Glomerular visceral epithelial cell (primary cell): ENCODE measurements around the gene SLC39A1.

Source experiments
- DNase-seq: peaks from one replicate; pipeline ENCODE4 v3.0.0-alpha.2; 2016; ENCODE audit errors: extremely low spot score

SLC39A1 gene

GRCh38 chr1:153976819-153977249 lies 13.5 kb upstream of the SLC39A1 start:
- DNase-seq, result no peak

GRCh38 chr1:153973525-153973924 lies 10.2 kb upstream of the SLC39A1 start:
- DNase-seq, result no peak

- no peak for DNase-seq
Measured at GRCh38 chr1:153973071-153973470, 9.7 kb upstream of the SLC39A1 start.

GRCh38 chr1:153970346-153970745 lies 7.0 kb upstream of the SLC39A1 start:
- DNase-seq, result no peak

GRCh38 chr1:153968972-153969371 lies 5.6 kb upstream of the SLC39A1 start:
- DNase-seq, result no peak

- no peak for DNase-seq
Measured at GRCh38 chr1:153968408-153968807, 5.1 kb upstream of the SLC39A1 start.

GRCh38 chr1:153968000-153968363 lies 4.6 kb upstream of the SLC39A1 start:
- DNase-seq, result no peak

GRCh38 chr1:153967107-153967999 lies 4.0 kb upstream of the SLC39A1 start, which contains the start of gene CREB3L4:
Gene CREB3L4 (plus strand): TSS chr1:153967902. CDS start chr1:153968526, 624 bp downstream.
- peak; percentile 96 for DNase-seq

GRCh38 chr1:153963850-153964331 lies 554 bp upstream of the SLC39A1 start:
- DNase-seq, result peak; percentile 82

- peak; percentile 70 for DNase-seq
Measured at GRCh38 chr1:153962088-153963029, 978 bp downstream of the SLC39A1 start.

GRCh38 chr1:153961421-153961820 lies 1.9 kb downstream of the SLC39A1 start:
- DNase-seq, result no peak

GRCh38 chr1:153960206-153960605 lies 3.1 kb downstream of the SLC39A1 start:
- DNase-seq, result no peak

- no peak for DNase-seq
Measured at GRCh38 chr1:153959454-153959853, 3.9 kb downstream of the SLC39A1 start.

GRCh38 chr1:153958961-153959260 lies 4.4 kb downstream of the SLC39A1 start:
- DNase-seq, result no peak

GRCh38 chr1:153958111-153958960 lies 5.0 kb downstream of the SLC39A1 start, which contains the start of gene CRTC2:
Gene CRTC2 (minus strand): TSS chr1:153958612. CDS start chr1:153958497, 115 bp downstream.
- peak; percentile 98 for DNase-seq

GRCh38 chr1:153957744-153958110 lies 5.6 kb downstream of the SLC39A1 start:
- peak; percentile 40 for DNase-seq

- DNase-seq, result no peak
Measured at GRCh38 chr1:153956997-153957715, 6.2 kb downstream of the SLC39A1 start.

- no peak for DNase-seq
Measured at GRCh38 chr1:153954826-153955225, 8.5 kb downstream of the SLC39A1 start.

GRCh38 chr1:153953859-153954365 lies 9.4 kb downstream of the SLC39A1 start:
- DNase-seq, result no peak

GRCh38 chr1:153951801-153952200 lies 11.5 kb downstream of the SLC39A1 start:
- no peak for DNase-seq

- no peak for DNase-seq
Measured at GRCh38 chr1:153951183-153951582, 12.2 kb downstream of the SLC39A1 start.
